Measurements from ENCODE around the gene ITGA11.

The ITGA11 gene

GRCh38 chr15:68389041-68389930 is 42.7 kb downstream of the ITGA11 start:
- DNase-seq = no peak

- DNase-seq = no peak
These were observed 44.4 kb downstream of the ITGA11 start for GRCh38 chr15:68387381-68388143.

GRCh38 chr15:68386587-68387288 is 45.2 kb downstream of the ITGA11 start:
- no peak for DNase-seq

- no peak for DNase-seq
These were observed 46.0 kb downstream of the ITGA11 start for GRCh38 chr15:68385671-68386586.

- no peak for DNase-seq
These were observed 46.8 kb downstream of the ITGA11 start for GRCh38 chr15:68385240-68385561.

- DNase-seq = no peak
These were observed 47.3 kb downstream of the ITGA11 start for GRCh38 chr15:68384451-68385239.

- DNase-seq = no peak
These were observed 48.5 kb downstream of the ITGA11 start for GRCh38 chr15:68383161-68384074.

- DNase-seq = no peak
These were observed 49.5 kb downstream of the ITGA11 start for GRCh38 chr15:68382286-68383007.

GRCh38 chr15:68380456-68380855 is 51.5 kb downstream of the ITGA11 start:
- no peak for DNase-seq

- DNase-seq = no peak
These were observed 52.1 kb downstream of the ITGA11 start for GRCh38 chr15:68379759-68380290.

GRCh38 chr15:68379058-68379758 is 52.8 kb downstream of the ITGA11 start:
- DNase-seq = no peak

- no peak for DNase-seq
These were observed 53.4 kb downstream of the ITGA11 start for GRCh38 chr15:68378595-68378994.

- no peak for DNase-seq
These were observed 54.2 kb downstream of the ITGA11 start for GRCh38 chr15:68377766-68378165.

- no peak for DNase-seq
These were observed 55.4 kb downstream of the ITGA11 start for GRCh38 chr15:68376447-68377060.

GRCh38 chr15:68375716-68376220 is 56.2 kb downstream of the ITGA11 start:
- DNase-seq = no peak

GRCh38 chr15:68375191-68375631 is 56.8 kb downstream of the ITGA11 start:
- no peak for DNase-seq

GRCh38 chr15:68374168-68374745 is 57.7 kb downstream of the ITGA11 start:
- no peak for DNase-seq
